Measurements from ENCODE around the gene VRK3.
"Not testable (repeated sequence)": the region's sequence is repeated elsewhere in the genome, so short reads cannot be mapped to it uniquely, and the experiment has no call there.

VRK3 gene

DNA sequence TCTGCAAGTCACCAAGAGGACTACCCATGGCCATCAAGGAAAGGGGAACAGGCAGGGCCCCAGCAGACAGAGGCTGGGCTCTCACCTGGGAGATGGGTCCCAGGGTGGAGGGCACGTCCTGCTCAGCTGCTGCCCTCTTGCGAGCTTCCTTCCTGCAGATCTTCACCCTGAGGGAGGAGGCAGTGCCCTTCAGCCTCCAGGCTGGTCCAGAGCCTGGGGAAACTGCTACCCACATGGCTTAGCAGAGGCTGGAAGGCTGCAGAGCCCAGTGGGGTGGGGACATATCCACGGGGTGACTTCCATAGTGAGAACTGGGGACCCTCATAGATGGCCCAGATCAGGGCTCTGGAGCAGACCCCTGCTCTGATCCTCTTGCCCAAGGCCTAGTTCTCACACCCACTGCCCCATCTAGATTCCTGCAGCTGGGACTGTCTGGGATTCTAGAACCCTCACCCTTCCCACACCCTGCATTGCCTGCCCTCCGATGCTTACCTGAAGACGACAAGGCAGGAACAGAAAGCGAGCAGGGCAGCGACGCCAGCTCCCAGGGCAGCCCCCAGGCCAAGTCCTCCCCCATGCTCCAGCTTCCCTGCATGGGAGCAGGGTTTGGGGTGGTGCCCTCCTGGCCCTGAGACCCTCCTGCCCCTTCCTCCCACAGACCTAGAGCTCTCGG, 73.2 kb downstream of the VRK3 start:
- no peaks in the 10 kb centered on the region for H3K9me3 ChIP-seq (ENCODE audit: control insufficient read depth, low read length)
- H3K4me3 ChIP-seq (ENCODE audit: insufficient read depth, low read depth, low read length): no peak overlapping the region
- H3K4me1 ChIP-seq (ENCODE audit: control insufficient read depth, insufficient read depth, low read length): no peaks in the 10 kb centered on the region
- H3K27ac ChIP-seq (ENCODE audit: insufficient read depth, low read depth, low read length, poor library complexity, severe bottlenecking): no peak overlapping the region
- no peaks in the 10 kb centered on the region for H3K27me3 ChIP-seq (ENCODE audit: control insufficient read depth, insufficient read depth, low read length, poor library complexity, severe bottlenecking)
- 90 to 92% methylated on average over 9 of the region's 9 CpGs for WGBS, 2 experiments
- H3K36me3 ChIP-seq (ENCODE audit: control insufficient read depth, insufficient read depth, low read length): no peaks in the 10 kb centered on the region

DNA sequence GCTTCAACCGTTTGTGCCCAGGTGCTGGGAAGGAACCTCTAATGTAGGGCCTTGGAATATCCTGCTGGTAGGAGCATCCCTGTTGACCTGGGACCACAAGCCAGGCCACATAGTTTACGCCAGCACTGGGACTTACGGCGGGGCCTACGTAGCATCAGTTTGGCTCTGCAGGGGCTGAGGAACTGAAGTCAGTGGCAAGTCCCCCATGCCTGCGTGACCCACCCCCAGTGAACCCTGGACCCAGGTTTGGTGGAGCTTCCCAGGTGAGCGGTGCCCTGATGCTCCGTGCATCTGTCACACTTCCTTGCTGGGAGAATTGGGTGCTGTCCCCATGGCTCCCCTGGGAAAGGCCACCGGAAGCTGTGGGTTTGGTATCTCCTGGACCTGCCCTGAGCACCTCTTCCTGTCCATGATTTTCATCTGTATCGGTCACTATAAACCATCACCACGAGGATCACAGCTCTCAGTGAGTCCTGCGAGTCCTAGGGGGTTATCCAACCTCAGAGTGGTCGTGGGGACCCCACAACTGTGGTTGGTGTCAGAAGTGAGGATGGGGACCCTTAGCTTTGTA, 74.1 kb downstream of the VRK3 start:
- Histone ChIP-seq H3K9me3 (ENCODE audit: control insufficient read depth, low read length) (no peaks in the 10 kb centered on the region), H3K27ac (ENCODE audit: insufficient read depth, low read depth, low read length, poor library complexity, severe bottlenecking) (no peak overlapping the region), H3K4me1 (ENCODE audit: control insufficient read depth, insufficient read depth, low read length) (no peaks in the 10 kb centered on the region), H3K27me3 (ENCODE audit: control insufficient read depth, insufficient read depth, low read length, poor library complexity, severe bottlenecking) (no peaks in the 10 kb centered on the region), H3K4me3 (ENCODE audit: insufficient read depth, low read depth, low read length) (no peak overlapping the region), H3K36me3 (ENCODE audit: control insufficient read depth, insufficient read depth, low read length) (no peaks in the 10 kb centered on the region)
- 91% methylated on average over 13 of the region's 13 CpGs for WGBS, 2 experiments

DNA sequence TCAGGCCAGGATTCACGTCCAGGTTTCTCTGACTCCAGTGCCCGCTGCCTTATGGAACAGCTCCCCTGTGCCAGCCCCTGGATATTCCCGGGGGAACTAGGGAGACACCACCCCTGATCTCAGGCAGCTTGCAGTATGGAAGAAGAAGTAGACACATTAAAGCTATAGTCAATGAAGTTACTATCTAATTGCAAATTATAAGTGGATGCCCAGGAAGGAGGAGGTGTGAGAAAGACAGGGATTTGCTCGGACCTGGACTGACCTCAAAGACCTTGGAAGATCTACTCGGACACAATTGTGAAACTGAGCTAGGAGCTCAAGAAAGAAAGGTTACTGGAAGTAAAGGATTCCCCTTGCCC, 74.6 kb downstream of the VRK3 start:
- whole genome bisulfite sequencing, 2 experiments: 90 to 95% methylated on average over 5 of the region's 5 CpGs
- Histone ChIP-seq H3K27me3 (ENCODE audit: control insufficient read depth, insufficient read depth, low read length, poor library complexity, severe bottlenecking) (no peaks in the 10 kb centered on the region), H3K27ac (ENCODE audit: insufficient read depth, low read depth, low read length, poor library complexity, severe bottlenecking) (no peak overlapping the region), H3K4me1 (ENCODE audit: control insufficient read depth, insufficient read depth, low read length) (no peaks in the 10 kb centered on the region), H3K4me3 (ENCODE audit: insufficient read depth, low read depth, low read length) (no peak overlapping the region), H3K36me3 (ENCODE audit: control insufficient read depth, insufficient read depth, low read length) (no peaks in the 10 kb centered on the region), H3K9me3 (ENCODE audit: control insufficient read depth, low read length) (no peaks in the 10 kb centered on the region)

DNA sequence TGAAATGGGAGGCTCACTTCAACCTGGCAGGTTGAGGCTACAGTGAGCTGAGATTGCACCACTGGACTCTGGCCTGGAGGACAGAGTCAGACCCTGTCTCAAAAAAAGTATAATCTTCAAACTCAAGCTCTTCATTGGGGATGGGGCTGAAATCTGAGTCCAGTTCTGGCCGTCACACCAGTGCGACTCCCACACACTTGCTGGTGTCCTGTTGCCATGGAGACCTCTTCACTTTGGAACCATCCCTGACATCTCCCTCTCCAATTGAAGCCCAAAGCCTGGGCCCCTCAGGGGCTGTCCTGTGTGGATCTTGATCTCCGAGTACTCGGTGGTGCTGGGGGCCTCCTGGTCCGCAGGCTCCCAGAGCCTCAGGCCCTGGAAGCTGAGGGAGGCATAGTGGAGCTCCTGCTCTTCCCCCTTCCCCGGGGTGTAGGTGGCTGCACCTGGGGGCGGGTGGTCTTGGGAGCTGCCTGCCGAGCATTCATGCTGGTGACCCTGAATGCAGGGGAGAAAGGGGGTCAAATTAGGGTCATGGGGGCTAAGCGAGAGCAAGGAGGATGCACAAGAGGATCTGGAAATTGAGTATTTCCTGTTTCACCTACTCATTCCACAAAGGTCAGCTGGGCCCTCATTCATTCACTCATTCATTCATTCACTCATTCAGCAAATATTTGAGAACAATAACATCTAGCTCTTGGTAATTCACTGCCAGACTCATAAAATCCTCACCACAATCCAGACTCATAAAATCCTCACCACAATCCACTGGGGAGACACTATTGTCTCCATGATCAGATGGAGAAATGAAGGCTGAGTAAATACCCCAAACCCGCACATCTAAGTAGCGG, 75.2 kb downstream of the VRK3 start:
- Histone ChIP-seq H3K27ac (ENCODE audit: insufficient read depth, low read depth, low read length, poor library complexity, severe bottlenecking) (no peak overlapping the region), H3K9me3 (ENCODE audit: control insufficient read depth, low read length) (no peaks in the 10 kb centered on the region), H3K4me3 (ENCODE audit: insufficient read depth, low read depth, low read length) (no peak overlapping the region), H3K4me1 (ENCODE audit: control insufficient read depth, insufficient read depth, low read length) (no peaks in the 10 kb centered on the region), H3K36me3 (ENCODE audit: control insufficient read depth, insufficient read depth, low read length) (no peaks in the 10 kb centered on the region), H3K27me3 (ENCODE audit: control insufficient read depth, insufficient read depth, low read length, poor library complexity, severe bottlenecking) (no peaks in the 10 kb centered on the region)
- 83% methylated on average over 11 of the region's 11 CpGs for WGBS, 2 experiments

DNA sequence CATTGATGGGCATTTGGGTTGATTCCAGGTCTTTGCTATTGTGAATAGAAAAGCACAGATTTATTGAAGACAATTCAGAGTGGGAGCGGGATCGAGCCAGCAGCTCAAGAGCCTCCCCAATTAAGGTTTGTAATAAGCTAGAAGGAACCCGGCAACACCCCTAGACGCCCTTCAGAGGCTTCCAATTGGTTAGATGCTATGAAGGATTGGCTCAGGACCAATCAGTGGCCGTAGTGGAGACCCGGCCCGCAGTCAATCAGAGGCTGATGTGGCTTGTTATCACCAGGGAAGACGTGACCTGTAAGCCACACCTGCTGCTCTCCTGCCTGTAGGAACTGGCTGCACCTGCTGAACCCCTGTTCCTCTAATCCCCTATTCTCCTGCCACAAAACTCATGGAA, 78.8 kb downstream of the VRK3 start:
- Histone ChIP-seq H3K4me1 (ENCODE audit: control insufficient read depth, insufficient read depth, low read length) (no peaks in the 10 kb centered on the region), H3K27ac (ENCODE audit: insufficient read depth, low read depth, low read length, poor library complexity, severe bottlenecking) (no peak overlapping the region), H3K27me3 (ENCODE audit: control insufficient read depth, insufficient read depth, low read length, poor library complexity, severe bottlenecking) (peaks cover 4% of the 10 kb centered on the region), H3K36me3 (ENCODE audit: control insufficient read depth, insufficient read depth, low read length) (no peaks in the 10 kb centered on the region), H3K4me3 (ENCODE audit: insufficient read depth, low read depth, low read length) (no peak overlapping the region), H3K9me3 (ENCODE audit: control insufficient read depth, low read length) (no peaks in the 10 kb centered on the region)
- 89% methylated on average over 8 of the region's 8 CpGs for WGBS, 2 experiments

DNA sequence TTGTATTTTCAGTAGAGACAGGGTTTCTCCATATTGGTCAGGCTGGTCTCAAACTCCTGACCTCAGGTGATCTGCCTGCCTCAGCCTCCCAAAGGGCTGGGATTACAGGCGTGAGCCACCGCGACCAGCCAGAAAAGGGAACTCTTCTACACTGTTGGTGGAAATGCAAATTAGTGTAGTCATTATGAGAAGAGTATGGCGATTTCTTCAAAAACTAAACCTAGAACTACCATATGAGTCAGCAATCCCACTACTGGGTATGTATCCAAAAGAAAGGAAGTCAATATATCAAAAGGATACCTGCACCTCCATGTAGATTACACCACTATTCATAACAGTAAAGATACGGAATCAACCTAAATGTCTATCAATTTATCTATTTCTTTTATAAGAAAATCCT, 80.6 kb downstream of the VRK3 start:
- H3K27ac ChIP-seq (ENCODE audit: insufficient read depth, low read depth, low read length, poor library complexity, severe bottlenecking); H3K36me3 ChIP-seq (ENCODE audit: control insufficient read depth, insufficient read depth, low read length); H3K9me3 ChIP-seq (ENCODE audit: control insufficient read depth, low read length); H3K4me1 ChIP-seq (ENCODE audit: control insufficient read depth, insufficient read depth, low read length); H3K4me3 ChIP-seq (ENCODE audit: insufficient read depth, low read depth, low read length); H3K27me3 ChIP-seq (ENCODE audit: control insufficient read depth, insufficient read depth, low read length, poor library complexity, severe bottlenecking): not testable (repeated sequence)
- WGBS, 2 experiments: 86 to 87% methylated on average over 4 to 5 of the region's 5 CpGs

DNA sequence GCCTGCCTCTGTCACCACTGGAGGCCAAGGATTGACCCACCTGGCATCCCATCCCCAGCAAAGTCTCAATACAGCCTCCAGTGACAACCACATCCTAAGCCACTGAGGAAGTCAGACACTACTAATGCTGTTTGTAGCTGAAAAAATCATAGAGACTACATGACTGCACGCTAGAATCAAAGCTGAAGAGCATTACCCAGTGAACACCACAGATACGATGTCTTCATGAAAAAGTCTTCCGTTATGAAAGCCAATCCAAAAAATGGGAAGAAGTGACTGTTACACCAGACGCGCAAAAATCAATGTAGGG, 84.7 kb downstream of the VRK3 start:
- peaks cover 6% of the 10 kb centered on the region for H3K4me1 ChIP-seq (ENCODE audit: control insufficient read depth, insufficient read depth, low read length)
- 95% methylated on average over 5 of the region's 5 CpGs for WGBS, 2 experiments
- H3K9me3 ChIP-seq (ENCODE audit: control insufficient read depth, low read length): no peaks in the 10 kb centered on the region
- no peaks in the 10 kb centered on the region for H3K36me3 ChIP-seq (ENCODE audit: control insufficient read depth, insufficient read depth, low read length)
- peaks cover 4% of the 10 kb centered on the region for H3K27me3 ChIP-seq (ENCODE audit: control insufficient read depth, insufficient read depth, low read length, poor library complexity, severe bottlenecking)
- H3K4me3 ChIP-seq (ENCODE audit: insufficient read depth, low read depth, low read length): no peak overlapping the region
- H3K27ac ChIP-seq (ENCODE audit: insufficient read depth, low read depth, low read length, poor library complexity, severe bottlenecking): no peak overlapping the region

DNA sequence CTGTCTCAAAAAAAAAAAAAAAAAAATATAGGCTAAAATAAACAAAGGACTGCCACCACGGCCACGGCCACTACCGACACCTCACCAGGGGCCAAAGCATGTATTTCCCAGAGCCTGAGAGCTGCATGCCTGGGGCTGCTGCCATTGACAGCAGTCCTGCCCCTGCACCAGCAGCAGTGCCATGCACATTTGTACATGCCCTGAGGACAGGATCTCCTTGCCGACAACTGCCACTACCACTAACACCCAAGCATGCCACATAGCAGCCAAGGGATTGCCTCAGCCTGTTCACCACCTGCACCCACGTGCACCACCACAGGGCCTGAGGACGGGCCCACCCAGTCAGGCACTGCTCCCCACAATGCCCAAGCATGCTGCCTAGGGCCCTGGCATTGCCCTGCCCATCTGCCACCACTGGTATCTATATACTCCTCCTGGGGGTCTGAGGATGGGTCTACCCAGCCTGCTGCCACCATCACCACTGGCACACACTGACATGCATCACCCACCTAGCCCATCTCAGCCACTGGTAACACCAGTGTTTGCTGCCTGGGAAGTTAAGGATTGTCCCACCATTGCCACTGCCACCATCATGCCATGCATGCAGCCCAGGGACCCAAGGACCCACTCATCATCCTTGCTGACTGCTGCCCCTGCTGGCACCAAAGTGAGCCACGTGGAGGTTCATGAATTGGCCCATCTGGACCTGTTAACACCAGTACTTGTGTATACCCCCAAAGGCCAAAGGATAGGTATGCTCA, 85.3 kb downstream of the VRK3 start:
- Histone ChIP-seq H3K27ac (ENCODE audit: insufficient read depth, low read depth, low read length, poor library complexity, severe bottlenecking) (no peak overlapping the region), H3K9me3 (ENCODE audit: control insufficient read depth, low read length) (no peaks in the 10 kb centered on the region), H3K27me3 (ENCODE audit: control insufficient read depth, insufficient read depth, low read length, poor library complexity, severe bottlenecking) (peaks cover 4% of the 10 kb centered on the region), H3K4me3 (ENCODE audit: insufficient read depth, low read depth, low read length) (no peak overlapping the region), H3K36me3 (ENCODE audit: control insufficient read depth, insufficient read depth, low read length) (no peaks in the 10 kb centered on the region), H3K4me1 (ENCODE audit: control insufficient read depth, insufficient read depth, low read length) (peaks cover 6% of the 10 kb centered on the region)
- 82 to 83% methylated on average over 7 of the region's 7 CpGs for WGBS, 2 experiments

DNA sequence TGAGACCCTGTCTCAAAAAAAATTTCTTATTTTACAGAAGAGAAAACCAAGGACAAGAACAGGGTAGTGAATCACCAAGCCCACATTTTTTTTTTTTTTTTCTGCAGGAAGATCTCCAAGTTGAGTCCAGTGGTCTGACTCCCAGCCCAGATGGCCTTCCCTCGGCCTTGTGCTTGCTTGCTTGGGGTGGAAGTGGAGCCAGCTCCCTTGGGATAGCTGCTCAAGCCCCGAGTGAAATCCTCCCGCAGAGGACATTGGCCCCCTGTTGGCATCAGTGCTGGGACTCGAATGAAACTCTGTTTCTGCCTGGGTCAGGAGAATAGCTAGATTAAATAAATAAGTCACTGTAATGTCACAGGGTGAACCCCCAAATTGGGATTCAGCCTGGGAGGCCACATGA, 86.5 kb downstream of the VRK3 start:
- Histone ChIP-seq H3K36me3 (ENCODE audit: control insufficient read depth, insufficient read depth, low read length) (no peaks in the 10 kb centered on the region), H3K27ac (ENCODE audit: insufficient read depth, low read depth, low read length, poor library complexity, severe bottlenecking) (no peak overlapping the region)
- WGBS, 2 experiments: 85 to 91% methylated on average over 4 of the region's 4 CpGs

DNA sequence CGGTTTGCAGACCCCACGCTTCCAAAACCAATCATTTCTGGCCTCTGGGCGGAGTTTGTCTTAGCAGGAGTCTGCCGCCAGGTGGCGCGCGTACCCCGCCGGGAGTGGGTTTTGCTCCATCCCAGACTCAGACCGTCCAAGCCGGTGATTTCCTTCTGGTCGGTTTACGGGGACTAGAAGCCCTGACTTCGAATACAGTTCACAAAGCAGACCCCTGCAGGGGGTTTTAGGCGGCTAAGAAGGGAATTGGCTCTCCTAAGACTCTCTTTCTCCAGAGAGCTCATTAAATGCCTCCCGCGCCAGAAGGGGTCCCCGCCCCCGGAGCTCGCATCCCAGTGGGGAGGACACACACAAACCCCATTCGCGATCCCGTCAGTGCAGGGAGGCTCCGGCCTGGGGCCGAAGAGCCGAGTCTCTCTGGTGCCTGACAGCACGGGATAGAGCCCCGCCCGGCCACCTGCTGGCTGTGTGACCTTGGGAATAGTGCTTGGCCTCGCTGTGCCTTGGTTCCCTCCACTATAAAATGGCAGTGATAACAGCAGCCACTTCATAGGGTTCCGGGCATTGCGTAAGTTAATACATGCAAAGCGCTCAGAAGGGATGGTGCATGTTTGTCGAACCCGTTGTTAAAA, 87.3 kb downstream of the VRK3 start:
- no peaks in the 10 kb centered on the region for H3K9me3 ChIP-seq (ENCODE audit: control insufficient read depth, low read length)
- H3K4me3 ChIP-seq (ENCODE audit: insufficient read depth, low read depth, low read length): peak overlapping the region; percentile 17
- H3K27ac ChIP-seq (ENCODE audit: insufficient read depth, low read depth, low read length, poor library complexity, severe bottlenecking): no peak overlapping the region
- no peaks in the 10 kb centered on the region for H3K27me3 ChIP-seq (ENCODE audit: control insufficient read depth, insufficient read depth, low read length, poor library complexity, severe bottlenecking)
- WGBS, 2 experiments: 22 to 24% methylated on average over 35 of the region's 35 CpGs
- no peaks in the 10 kb centered on the region for H3K36me3 ChIP-seq (ENCODE audit: control insufficient read depth, insufficient read depth, low read length)
- peaks cover 6% of the 10 kb centered on the region for H3K4me1 ChIP-seq (ENCODE audit: control insufficient read depth, insufficient read depth, low read length)

More for the DNA sequence above, 86.5 kb downstream of the VRK3 start:
- Histone ChIP-seq H3K9me3 (ENCODE audit: control insufficient read depth, low read length) (no peaks in the 10 kb centered on the region), H3K4me1 (ENCODE audit: control insufficient read depth, insufficient read depth, low read length) (peaks cover 6% of the 10 kb centered on the region), H3K4me3 (ENCODE audit: insufficient read depth, low read depth, low read length) (no peak overlapping the region), H3K27me3 (ENCODE audit: control insufficient read depth, insufficient read depth, low read length, poor library complexity, severe bottlenecking) (peaks cover 4% of the 10 kb centered on the region)
